ENCODE results near the gene OSBP2.

The OSBP2 gene

DNA sequence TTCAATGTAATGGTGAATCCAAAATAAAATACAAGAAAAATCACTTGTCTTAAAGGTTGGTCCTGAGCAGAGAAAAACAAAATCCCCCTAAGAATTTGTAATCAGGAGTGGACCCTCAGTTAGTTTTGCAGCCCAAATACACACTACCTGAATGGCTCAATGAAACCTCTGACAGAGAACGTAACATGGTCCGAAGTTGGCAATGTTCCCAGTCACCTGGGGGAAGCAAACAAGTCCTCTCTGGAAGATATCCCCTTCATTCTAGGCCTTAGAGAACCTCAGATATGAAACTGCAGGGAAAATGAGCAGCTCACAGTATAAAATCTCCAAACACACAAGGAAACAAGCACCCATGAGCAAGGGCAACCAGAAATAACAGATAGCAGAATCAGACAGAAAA lies 215.7 kb downstream of the OSBP2 start:
- no peak for DNase-seq

DNA sequence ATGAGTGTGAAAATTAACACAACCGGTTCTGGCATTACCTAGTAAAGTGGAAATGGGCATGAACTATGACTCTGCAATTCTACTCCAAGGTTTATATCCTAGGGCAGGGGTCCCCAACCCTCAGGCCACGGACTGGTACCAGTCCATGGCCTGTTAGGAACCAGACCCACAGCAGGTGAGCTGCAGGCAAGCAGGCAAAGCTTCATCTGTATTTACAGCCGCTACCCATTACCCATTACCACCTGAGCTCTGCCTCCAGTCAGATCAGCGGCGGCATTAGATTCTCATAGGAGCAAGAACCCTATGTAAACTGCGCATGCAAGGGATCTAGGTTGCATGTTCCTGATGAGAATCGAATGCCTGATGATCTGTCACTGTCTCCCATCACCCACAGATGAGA lies 224.1 kb downstream of the OSBP2 start:
- no peak for DNase-seq

DNA sequence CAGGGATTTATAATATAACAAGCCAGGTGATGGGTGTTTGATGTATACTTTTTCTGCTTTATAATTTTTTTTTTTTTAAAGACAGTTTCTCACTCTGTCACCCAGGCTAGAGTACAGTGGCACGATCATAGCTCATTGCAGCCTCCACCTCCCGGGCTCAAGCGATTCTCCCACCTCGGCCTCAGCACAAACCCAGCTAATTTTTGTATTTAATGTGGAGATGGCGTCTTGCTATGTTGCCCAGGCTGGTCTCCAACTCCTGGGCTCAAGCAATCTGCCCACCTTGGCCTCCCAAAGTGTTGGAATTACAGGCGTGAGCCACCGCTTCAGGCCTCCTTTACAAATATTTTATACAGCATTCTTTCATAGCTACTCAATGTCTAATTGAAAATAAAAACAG lies 225.3 kb downstream of the OSBP2 start:
- no peak for DNase-seq

DNA sequence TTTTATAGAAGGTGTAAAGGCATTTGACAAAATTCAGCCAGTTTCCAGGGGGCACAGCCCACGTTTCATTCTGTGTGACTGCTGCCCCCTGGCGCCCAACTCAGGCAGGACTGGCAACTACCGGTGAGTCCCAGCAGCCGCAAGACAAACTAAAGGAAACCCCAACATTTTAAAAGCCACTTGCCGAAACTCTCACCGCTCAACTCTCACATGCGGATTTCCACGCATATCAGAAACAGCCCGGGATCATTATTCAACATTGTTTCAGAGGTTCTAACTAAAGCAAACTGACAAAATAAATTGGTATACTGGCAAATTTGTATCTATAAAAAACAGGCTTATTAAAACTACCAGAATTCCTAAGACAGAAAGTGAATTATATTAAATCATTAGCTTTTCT lies 225.7 kb downstream of the OSBP2 start:
- DNase-seq, result peak; percentile 86

DNA sequence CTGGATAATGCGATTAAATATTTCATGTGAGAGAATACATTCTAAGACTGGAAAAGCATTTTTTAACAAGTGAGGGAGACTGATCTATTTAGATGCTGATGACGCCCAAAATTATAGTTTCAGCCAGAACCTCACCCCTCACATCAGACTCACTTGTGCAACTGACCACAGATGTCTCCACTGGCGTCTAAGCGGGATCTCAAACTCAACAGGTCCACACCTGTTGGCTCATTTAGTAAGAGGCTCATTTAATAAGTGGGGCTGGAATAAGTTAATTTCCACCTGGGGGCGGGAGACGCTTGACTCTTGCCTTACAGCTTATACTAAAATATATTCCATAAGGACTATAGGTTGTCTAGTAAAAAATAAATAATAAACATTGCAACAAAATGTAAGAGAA lies 226.4 kb downstream of the OSBP2 start:
- no peak for DNase-seq

DNA sequence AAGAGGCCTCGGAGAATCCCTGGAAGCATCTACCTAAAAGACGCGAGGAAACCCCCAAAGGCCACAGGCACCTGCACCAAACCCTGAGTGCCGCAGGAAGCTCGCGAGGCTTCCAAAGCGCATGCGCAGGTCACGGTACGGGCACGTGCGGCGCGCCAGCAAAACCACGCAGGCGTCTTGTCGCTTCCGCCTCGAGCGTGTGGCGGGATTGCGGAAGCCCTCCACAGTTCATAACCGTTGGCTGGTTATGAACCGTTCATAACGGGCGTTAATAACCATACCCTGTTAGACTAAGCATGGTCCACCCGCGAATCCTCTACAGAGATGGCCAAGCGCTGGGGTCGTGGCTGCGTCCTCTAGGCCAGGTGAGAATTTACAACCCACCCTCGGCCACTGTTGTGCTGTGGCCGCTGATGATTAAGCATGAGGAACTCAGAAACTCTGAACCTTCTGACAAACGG lies 227.5 kb downstream of the OSBP2 start:
- peak; percentile 79 for DNase-seq

DNA sequence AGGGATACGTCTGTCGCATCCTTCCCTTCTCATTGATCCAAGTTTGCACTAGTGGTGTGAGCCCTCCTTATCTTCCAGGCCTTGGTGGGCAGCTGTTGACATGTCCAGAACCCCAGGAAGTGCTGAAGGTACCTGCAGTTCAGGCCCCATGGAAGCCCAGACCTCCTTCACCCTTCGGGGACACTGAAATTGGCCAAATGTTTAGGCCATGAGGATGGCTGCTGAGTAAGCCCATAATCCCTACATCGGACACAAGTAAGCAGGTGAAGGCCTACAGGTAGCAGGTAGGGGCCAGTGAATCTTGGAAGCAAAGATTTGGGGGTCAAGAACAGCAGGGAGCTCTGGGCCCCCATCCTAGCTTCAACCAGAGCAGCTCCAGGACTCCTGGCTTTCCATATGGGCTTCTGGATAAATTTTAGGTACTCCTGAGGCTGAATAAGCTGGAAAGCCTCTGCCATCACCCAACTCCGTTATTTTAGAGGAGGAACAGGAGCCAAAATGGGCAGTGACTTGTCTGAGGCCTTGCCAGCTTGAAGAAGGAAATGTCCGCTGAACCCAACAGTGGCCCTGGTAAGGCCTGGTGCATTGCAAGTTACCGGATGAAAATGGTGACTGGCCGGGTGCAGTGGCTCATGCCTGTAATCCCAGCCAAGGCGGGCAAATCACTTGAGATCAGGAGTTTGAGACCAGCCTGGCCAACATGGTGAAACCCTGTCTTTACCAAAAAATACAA lies 228.7 kb downstream of the OSBP2 start:
- no peak for DNase-seq

DNA sequence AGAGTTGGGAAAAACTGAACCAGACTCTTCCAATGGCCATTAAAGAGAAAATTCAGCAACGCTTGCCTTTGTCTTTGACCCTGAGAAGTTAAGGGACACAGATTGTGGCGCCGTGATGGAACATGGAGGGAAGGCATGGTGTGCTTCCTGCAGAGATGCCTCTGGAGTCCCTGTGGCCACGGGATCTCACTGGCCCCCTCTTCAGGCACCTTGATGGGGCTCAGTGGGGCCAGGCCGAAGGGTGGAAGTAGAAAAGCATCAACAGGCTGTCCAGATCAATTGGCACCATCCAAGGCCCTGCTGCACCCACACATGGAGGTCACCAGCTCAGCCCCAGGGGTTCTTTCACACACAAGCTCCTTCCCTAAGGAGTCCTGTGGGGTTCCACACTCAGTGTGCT lies 231.0 kb downstream of the OSBP2 start:
- DNase-seq, result no peak

DNA sequence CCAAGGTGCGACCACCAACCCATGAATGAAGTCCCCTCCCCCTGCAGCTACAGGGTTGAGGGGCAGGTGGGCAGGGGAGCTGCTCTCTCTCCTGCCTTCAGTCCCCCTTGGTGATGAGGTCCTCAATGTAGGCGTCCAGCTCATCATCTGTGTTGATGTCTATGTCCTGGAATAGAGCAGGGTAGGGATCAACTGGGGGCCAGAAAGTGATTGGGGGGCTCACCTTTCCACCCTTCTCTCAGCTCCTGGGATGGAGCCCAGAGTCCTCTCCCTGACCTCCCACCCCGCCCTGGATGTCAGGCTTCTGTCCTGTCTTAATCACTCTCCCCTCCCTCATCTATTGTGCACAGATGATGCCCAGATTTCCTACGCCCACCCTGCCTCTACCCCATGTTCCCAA lies 232.0 kb downstream of the OSBP2 start:
- DNase-seq, result no peak

DNA sequence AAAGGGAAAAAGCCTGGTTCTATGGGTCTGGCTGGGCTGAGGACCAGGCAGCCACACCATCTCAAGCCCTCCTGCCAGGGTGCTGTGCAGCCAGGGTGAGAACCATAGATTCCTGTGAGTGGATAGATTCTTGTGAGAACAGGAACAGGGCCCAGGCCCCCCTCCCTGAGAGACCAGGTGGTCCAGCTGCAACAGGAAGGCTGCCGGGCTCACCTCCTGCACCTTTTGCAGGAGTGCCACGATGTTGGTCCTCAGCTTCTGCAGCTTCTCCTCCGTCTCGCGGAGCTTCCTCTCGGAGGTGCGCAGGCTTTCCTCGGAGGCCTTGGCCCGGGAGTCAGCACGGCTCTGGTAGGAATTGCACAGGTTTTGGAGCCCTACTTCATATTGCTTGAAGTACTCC lies 233.1 kb downstream of the OSBP2 start:
- no peak for DNase-seq

DNA sequence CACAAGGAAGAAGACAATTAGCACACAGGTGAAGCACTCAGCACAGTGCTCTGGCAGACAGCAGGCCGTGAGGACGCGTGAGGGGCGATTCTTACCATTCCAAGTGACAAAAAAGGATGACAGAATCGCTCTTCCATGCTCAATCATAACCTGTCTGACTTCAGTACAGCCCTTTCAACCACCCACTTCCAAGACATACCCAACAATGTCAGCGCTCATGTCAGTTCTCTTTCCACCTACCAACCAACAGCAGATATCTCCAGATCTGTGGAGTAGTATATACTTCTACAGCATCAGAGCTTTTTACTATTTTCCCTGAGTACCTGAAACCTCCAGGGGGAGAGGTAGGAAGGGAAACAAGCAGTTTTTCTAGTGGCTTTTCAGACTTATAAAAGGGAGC lies 233.7 kb downstream of the OSBP2 start:
- DNase-seq, result no peak

DNA sequence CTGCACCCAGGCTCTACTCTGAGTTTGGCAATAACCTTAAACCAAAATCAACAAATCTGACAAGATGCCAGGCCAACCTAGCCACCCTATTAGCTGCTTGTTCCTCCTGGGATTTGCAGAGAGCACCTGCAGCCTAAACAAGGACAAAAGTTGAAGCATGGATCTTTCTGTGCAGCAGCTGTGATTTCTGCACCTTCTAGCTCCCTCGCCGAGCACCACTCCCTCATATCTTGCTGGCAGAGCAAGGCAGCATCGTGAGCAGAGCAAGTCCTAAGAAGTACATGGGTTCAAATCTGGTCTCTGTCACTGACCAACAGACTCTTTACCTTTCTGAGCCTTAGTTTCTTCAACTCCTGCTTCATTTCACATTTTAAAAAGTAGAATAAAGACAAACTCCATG lies 235.6 kb downstream of the OSBP2 start:
- DNase-seq, result no peak

DNA sequence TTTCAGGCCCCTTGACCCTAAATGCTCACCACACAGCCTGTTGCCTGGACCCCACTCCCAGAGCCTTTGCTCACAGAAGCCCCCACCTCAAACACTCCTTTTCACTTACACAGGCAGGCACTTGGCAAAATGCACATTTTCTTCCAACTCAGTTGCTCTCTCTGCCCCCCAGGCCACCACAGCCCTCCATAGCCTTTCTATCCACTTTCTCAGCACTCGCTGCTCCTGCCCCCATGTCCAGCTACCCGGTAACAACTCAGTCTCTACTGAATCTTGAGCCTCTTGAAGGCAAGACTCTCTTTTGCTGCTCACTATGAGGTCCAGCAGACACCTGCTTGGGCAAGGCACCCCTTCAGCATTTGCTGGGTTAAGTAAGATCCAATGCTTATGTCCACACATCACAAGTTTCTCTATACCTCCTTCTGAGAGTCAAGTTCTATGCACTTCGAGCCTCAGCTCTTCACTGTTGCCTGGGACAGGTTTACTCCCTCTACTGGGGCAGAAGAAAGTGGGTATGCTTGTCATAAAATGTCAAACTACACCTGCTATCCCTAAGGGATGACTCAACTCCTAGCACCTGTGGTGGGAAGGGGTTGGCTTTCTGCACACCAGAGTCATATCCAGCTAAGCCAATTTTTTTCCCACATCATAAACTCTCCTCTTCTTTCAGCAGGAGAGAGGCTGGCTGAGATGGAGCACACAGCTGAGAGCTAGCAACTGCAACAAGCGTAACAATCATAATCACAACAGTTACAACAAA lies 237.0 kb downstream of the OSBP2 start:
- DNase-seq, result no peak

DNA sequence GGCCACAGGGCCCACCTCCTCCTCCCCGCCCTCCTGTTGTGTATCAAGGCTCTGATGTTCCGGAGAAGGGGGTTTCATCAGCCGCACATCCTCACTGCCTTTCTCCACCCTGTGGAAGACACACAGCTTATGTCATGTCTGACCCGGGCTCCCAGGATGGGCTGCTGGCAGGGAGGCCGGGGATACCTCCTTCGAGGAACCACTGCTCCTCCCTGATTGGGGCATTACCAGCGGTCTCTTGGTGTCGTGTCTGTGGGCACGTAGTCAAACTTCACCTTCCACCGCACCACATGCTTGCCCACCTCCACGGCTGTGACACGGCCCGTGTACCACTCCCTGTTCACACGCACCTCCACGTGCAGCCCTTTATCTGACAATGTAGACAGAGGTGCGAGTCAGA lies 238.0 kb downstream of the OSBP2 start:
- no peak for DNase-seq

DNA sequence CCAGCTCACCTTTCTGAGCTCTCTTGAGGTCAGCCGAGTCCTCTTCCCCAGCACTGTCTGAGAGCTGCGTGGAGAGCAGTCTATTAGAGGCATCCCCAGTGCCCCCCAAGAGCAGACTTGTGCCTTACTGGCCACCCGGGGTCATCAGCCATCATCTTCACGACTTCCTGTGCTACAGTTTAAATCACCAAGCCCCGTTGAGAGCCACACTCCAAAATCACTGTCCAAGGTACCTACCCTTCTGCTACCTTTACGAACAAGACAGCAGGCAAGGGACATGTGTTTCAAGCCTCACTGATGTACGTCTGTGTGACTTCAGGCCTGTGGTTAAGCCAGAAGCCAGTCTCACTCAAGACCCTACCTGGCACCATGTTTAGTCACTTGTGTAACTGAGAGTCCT lies 238.8 kb downstream of the OSBP2 start:
- no peak for DNase-seq

DNA sequence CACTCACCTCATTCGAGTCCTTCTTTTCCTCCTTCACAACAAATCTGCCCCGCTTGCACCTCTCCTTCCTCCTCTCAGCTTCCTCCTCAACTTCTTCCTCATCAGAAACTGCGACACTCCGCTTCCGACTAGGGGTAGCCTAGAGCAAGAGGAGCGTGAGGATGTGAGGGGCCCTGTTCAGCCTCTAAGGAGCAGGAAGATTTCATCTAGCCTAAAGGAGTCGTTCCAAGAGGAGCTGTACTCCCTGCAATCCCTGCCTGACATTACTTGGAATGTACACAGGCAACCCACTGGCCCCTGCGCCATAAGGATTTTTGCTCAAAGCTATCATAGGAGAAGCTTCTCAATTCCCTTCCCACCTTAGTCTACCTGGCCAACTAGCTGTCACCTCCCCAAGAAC lies 239.4 kb downstream of the OSBP2 start:
- no peak for DNase-seq

DNA sequence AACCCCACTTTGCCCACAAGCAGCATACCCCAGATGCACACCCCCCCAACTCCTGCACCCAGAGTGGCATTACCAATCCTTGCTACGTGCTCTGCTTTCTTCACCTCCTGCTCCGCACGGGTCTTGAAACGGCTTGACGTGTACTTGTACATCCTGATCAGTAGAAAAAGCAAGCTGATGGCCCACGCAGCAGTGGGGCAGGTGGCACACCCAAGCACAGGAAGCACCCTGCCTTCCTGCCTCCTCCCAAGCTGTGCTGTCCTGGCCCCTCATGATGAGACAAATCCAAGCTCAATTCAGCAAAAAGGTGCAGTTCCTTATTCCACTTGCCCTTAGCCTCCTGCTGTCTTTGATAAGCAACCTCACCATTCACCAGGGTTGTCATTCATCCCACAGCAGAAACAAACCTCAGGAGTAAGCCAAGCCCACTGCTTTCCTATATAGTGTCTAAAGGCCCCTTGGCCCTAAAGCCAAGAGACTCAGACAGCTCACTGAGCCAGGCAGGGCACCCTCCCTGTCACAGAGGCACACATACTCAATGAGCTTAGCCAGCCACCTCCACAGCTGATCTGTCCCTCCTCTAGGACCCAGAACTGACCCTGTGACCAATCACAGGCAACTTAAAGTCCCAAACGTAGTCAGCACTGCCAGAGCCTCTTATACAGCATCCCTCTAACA lies 246.2 kb downstream of the OSBP2 start:
- peak; percentile 51 for DNase-seq

DNA sequence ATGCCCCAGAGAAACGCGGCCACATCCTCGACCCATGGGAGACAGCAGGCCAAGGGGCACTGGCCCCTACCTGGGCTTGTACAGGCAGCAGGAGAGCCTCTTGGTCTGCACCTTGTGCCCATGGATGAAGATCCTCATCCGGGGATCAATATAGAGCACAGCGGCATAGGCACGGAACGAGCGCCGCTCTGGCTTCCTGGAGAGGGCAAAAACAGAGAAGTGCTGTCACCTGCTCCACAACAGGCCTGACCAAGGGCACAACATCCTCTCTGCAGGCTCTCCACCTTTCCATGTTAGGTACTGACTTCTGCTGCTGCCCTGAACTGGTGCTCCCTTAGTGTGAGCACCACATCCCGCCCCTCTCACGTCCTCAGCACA lies 246.7 kb downstream of the OSBP2 start:
- DNase-seq, result no peak

DNA sequence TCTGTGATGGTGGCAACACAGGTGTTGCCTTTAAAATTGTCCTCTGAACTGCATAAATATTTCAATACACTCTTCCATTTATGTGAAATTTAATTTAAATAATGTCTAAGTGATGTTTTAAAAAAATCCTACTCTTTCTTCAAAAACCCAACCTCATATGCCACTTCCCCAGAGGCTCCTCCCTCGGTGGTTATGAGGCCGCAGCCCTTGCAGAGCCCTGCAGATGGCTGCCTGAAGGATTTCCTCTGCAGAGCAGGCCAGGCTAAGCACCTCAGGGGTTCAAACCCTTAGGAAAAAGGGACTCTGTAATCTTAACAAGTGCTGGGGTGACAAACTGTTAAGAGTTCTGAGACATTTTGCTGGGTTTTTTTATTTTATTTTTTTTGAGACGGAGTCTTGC lies 248.7 kb downstream of the OSBP2 start:
- DNase-seq, result no peak

DNA sequence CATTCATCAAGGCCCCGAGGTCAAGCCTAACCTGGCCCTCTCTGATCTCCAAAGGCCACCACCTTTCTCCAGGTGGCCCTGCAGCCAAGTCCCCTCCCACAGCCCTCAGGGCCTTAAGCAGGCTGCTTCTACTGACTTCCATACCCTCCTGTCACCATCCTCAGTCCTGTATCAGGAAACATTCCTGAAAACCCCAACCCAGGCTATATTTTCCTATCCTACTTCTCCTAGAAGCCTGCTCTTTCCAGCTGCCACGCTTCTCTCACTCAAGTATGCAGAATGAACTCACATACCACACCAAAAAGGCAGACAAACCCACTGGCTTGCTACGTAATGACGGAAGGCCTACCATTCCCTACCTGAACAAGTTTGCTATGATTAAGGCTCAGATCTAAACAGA lies 250.3 kb downstream of the OSBP2 start:
- DNase-seq, result no peak

DNA sequence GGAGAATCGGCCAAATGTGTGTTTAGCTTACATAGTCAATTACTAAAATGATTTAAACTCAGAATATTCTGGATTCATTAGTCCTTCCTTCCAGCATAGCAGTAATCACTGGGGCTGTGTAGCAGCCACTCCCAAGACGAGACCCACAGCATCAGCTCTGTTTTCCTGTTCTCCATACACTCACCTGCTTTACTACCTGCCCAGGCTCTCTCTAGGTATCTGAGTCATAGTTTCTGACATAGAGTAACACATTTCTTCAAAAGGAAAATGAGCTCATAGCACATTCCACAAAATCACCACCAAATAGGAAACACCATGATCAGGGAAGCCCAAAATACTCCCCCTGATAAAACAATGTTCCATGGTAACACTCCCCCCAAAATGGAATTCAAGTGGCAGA lies 251.0 kb downstream of the OSBP2 start:
- no peak for DNase-seq

DNA sequence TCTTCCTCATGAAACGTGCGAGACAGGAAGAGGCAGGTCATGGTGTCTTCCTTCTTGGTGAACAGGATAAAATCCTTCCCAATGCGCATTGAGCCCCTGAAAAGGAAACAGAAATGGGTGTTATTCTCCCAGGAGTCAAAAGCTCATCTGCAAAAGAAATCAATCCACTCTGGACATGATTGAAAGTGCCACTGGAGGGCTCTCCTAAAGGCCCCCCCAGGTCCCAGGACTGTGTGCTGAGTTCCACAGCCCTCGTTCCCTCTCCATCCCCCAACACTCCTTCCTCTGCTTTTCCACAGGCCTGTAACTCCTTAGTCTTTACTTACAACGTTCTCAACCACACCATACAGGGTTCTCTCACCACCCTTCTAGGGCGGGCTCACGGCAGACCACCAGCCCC lies 251.7 kb downstream of the OSBP2 start:
- no peak for DNase-seq

DNA sequence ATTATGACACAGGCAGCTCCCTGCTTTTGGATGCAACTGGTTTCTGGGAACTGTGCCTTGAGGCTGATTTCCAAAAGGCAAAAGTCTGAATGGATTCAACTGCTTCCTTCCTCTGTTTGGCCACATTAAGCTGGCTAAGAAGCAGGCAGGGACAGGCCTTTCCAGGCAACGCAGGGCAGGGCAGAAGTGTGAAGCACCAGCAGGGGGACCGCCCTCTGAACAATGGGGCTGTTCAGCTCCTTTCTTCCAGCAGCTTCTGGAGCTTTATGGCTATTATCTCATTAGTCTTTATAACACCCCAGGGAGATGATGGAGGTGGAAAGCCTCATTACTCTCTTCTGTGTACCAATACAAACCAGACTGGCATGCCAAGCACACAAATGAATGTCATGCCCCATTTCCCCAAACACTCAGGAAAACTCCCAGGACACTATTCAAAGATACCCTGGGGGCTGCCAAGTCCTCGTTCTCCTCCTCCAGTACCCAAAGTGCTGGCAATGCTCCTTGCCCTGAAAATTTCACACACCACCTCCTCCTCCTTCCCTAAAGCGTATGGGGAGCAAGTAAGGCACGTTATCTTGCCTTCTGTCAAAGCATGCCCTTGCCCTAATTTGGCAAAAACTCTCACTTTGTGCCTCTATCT lies 252.6 kb downstream of the OSBP2 start:
- no peak for DNase-seq

All from activated naive CD4-positive, alpha-beta T cell treated with anti-CD3 and anti-CD28 coated beads, Interleukin-2, amount 50 U/mL, for 16 hours (primary cell).